Measurements from ENCODE around the gene MFSD11.
"Not testable (repeated sequence)": the region's sequence is repeated elsewhere in the genome, so short reads cannot be mapped to it uniquely, and the experiment has no call there.

Gene MFSD11

GRCh38 chr17:76747716-76748363 lies 9.9 kb downstream of the MFSD11 start:
- no peak for DNase-seq (ENCODE audit: low read depth in 2 of 2)

- no peak for DNase-seq (ENCODE audit: low read depth in 2 of 2)
These were observed 10.7 kb downstream of the MFSD11 start for GRCh38 chr17:76748657-76749056.

- DNase-seq (ENCODE audit: low read depth in 2 of 2) = no peak
These were observed 13.6 kb downstream of the MFSD11 start for GRCh38 chr17:76751416-76751993.

DNA sequence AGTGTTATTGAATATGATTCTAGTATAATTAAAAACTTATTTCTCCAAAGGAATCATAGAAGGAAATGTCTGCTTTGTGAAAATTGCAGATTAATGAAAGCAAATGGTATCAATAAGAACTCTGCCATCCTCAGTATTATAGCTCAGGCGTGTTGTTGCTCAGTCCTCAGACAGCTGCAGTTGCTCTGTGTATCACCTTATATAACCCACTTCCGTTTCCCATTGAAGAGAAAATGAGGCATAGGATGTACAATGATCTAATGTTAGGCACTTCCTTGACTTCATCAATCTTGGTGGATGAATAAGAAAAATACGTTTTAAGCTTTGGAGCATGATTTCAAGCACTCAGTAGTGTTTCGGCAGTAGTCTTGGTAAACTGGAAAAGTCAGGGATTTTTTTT lies 14.1 kb downstream of the MFSD11 start:
- DNase-seq (ENCODE audit: low read depth in 2 of 2) = no peak

GRCh38 chr17:76753061-76753961 lies 15.4 kb downstream of the MFSD11 start:
- DNase-seq (ENCODE audit: low read depth in 2 of 2) = no peak

- no peak for DNase-seq (ENCODE audit: low read depth in 2 of 2)
These were observed 17.4 kb downstream of the MFSD11 start for GRCh38 chr17:76755285-76755684.

DNA sequence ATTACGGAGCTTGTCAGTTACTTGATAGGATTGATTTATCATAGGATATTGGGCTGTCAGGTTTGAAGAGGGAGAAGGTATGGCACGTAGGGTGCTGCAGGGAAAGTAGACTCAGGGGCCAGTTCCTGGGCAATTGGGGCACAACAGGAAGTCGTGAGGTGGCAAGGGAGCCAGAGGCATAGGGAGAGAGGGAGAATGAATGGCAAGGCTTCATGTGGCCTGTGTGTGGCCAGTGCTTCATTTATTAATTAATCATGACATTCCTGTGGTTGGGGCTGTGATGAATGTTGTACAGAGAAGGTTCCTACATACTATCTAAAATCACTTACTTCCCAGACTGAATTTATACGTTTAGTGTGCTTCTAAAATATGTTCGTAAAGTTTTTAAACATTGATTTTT lies 19.3 kb downstream of the MFSD11 start:
- no peak for DNase-seq (ENCODE audit: low read depth in 2 of 2)

DNA sequence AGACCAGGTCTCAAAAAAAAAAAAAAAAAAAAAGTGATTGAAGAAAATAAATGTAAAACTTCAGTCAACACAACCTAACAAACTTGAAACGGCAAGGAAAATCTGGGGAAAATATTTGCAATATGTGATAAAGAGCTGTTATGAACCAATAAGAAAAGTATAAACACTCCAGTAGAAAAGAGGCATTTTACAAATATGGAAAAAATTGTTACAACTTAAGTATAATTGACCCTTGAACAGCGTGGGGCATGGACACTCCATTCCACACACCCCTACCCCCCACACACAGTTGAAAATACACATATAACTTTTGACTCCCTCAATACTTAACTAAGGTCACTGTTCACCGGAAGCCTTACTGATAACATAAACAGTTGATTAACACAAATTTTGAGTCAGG lies 20.7 kb downstream of the MFSD11 start:
- DNase-seq (ENCODE audit: low read depth in 2 of 2) = no peak

DNA sequence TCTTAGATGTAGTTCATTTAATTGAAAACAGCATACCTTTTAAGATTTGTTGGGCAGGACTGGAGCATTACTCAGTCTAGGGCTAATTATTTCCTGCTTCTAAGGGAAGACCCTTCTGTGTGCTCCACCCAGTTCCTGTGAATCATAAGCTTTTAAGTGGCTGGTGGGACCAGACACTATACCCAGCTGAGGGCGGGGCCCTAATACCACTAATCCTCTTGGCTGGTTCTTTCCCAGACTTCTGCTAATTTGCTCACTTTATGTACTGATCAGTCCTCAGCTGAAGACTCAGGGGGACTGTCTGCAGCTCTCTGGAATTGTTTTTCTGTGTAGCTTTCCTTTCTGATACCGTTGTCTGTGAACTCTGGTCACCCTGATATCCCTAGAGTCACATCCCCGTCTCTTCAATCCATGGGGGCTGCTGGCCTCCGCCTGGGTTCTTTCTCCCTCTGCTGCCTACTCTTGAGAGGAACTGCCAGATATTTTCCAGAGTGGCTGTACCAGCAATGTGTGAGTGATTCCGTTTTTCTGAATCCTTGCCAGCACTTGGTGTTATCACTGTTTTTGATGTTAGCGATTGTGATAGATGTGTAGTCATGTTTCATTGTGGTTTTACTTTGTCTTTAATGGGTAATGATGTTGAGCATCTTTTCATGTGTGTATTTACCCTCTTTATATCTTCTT lies 35.1 kb downstream of the MFSD11 start:
- DNase-seq (ENCODE audit: low read depth in 2 of 2) = peak; percentile 21 to 23

DNA sequence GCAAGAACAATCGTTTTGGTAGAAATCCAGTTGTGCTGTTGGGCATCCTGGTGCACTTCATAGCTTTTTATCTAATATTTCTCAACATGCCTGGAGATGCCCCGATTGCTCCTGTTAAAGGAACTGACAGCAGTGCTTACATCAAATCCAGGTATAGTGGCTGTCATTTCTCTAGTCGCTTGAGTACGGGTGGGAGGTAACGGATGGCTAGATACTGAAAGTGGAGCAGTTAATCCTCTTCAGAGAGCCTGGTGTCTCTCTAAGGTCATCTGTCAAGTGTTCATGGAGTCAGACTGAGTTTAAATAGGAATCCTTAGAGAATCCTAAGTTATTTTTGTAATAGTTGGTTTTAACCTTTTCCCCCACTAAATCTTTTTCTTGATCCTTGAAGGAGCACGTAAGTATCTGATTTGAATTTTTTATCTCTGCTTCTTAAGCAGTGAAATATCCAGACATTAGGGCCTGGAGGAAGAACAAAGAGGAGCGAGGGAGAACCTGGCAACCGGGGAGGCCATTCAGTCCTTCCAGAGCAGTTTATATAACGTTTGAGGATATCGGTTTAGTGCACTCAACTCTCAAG lies 37.2 kb downstream of the MFSD11 start:
- no peak for DNase-seq (ENCODE audit: low read depth in 2 of 2)

DNA sequence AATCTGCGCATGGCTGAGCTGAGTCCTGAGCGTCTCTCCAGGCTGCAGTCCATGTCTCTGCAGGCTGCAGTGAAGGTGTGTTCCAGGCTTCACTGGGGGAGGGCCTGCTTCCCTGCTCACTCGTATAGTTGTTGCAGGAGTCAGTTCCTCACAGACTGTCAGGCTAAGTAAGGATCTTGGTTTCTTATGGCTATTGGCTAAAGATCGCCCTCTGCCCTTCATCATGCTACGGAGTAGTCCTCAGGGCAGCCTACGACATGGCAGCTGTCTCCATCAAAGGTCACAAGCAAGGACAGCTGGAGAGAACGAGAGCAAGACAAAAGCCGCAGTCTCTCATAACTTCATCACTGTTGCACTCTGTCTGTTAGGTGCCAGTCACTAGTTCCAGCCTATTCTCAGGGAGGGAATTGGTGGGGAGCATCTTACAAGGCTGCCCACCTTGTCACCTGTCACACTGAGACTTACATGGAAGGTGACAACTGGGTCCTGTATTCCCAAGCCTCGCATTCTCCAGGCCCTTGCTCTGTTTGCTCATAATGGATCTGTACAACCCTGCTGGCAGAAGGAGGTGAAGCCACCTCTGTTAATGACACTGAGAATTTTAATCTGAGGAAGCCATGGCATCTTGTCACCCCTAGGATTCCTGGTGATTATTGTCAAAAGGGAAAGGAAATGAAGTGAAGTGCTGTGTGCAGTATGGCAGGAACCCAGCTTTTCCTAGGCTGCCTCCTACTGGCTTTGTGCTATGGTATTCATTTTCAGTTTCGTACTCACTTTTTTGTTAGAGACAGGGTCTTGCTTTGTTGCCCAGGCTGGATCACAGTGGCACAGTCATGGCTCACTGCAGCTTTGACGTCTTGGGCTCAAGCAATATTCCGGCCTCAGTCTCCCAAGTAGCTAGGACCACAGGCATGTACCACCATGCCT lies 43.4 kb downstream of the MFSD11 start:
- no peak for DNase-seq (ENCODE audit: low read depth in 2 of 2)

DNA sequence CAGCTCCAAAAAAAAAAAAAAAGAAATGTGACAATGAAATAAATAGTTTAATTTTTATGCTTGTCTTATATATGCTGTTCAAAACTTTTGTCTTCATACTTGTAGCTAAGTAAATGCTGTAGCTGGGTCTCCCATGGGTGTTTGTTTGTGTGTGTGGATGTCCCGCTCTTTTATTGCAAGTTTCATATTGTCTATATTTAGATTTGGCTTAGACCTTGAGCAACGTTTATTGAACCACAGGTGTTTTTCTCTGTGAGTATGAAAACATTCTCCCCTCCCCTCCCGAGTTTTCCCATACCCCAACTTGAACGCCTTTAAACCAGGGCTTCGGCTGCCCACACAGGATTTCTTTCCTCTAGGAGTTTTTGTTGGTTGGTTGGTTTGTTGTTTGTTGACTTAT lies 45.2 kb downstream of the MFSD11 start:
- DNase-seq (ENCODE audit: low read depth in 2 of 2) = no peak

DNA sequence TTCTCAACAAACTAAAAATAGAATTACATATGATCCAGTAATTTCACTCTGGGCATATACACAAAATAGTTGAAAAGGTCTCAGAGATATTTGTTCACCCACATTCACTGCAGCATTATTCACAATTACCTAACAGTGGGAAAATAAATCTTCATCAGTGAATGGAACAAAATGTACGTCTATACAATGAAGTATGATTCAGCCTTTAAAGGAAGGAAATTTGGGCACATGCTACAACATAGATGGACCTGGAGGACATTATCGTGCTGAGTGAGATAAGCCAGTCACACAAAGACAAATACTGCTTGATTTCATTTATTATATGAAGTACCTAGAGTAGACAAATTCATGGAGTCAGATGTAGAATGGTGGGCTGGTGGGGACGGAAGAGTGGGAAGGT lies 47.0 kb downstream of the MFSD11 start:
- no peak for DNase-seq (ENCODE audit: low read depth in 2 of 2)

DNA sequence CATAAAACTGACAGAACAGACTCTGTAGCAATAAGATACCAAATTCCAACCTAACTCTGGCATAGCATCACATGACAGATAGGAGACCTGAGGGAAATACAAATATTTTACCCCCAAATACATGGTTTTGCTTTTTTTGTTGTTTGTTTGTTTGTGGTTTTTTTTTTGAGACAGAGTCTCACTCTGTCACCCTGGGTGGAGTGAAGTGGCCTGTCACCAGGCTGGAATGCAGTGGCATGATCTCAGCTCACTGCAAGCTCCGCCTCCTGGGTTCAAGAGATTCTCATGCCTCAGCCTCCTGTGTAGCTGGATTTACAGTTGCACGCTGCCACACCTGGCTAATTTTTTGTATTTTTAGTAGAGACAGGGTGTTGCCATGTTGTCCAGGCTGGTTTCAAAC lies 49.9 kb downstream of the MFSD11 start:
- not testable (repeated sequence) for DNase-seq (ENCODE audit: low read depth in 2 of 2)

GRCh38 chr17:76789235-76789788 lies 51.4 kb downstream of the MFSD11 start:
- no peak for DNase-seq (ENCODE audit: low read depth in 2 of 2)

DNA sequence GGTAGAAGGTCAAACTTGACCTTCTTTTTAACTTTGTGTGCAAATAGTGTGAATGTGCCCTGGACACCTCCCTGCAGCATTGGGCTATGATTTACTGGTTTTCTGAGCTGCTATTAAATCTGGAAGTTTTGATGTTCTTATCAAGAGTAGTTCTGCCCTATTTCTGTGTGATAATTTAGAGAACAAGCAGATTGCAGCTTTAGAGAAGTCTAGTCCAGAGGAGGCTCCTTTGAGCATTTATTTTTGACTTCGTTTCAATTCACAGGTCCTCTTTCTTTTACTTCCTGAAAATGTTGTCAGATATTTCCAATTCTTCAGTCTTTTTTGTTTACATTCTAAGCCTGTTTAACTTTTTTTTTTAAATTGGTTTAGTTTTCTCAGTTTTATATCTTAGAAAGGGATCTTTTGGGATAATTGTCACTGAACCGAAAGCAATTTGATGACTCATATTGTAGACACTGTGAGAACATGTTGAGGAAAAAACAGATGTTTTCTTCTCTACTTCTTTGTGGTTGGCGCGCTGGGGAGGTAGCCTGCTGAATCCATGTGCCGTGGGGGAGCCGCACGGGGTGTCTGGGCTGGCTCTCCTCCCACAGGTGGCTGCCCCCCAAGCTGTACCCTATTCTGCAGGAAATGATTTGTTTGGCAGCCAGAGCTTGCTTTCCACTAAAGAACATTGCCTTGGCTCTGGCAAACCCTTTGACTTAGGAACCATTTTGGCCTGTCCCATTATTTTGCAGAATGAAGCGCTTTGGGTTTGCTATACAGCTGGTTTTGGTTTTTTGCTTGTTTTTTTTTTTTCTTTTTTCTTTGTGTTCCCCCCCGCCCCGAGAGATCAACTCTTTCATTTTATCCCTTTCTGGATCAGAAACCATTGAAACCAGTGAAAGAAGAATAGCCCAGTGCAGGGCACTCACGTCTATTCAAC lies 53.4 kb downstream of the MFSD11 start:
- peak; percentile 7 to 19 for DNase-seq (ENCODE audit: low read depth in 2 of 2)

GRCh38 chr17:76792348-76792747 lies 54.4 kb downstream of the MFSD11 start:
- no peak for DNase-seq (ENCODE audit: low read depth in 2 of 2)

DNA sequence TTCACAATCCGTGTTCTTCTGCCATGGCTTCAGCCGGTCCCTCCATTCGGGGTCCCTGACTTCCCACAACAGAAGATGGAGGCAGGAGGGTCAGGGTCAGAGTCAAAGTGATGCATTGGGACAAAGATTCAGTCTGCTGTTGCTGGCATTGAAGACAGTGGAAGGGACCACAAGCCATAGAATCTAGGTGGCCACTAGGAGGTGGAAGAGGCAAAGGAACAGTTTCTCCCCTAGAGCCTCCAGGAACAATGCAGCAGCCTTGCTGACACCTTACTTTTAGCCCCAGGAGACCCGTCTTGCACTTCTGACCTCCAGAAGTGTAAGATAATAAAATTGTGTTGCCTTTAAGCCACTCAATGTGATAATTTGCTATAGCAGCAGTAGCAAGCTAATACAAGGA lies 55.9 kb downstream of the MFSD11 start:
- no peak for DNase-seq (ENCODE audit: low read depth in 2 of 2)

DNA sequence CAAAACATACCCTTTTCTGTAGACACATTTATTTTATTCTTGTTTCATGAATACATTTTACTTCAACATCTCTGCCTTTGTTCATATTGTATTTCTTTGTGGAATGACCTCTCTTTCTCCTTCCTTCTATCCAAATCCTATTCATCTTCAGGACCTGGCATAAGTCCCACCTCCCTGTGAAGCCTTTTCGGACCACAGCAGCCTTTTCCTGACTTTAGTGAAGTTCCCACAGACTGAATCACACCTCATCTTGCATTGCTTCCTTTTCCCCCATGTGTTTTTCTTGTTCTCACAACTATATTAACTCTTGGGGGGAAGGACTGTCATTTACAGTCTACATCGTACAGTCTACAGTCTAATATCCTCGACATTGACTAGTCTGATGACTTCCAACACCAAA lies 58.2 kb downstream of the MFSD11 start:
- no peak for DNase-seq (ENCODE audit: low read depth in 2 of 2)
